ENCODE results near the gene ZDHHC14. TPM values are rescaled to one million over a fixed set of nuclear protein-coding genes. Genes with fewer than 3 reads are reported as not detected.

The ZDHHC14 gene
- total and polyA plus RNA-seq, 2 of the 8 experiments (the other 6 are each of a cell fraction or from before 2014, with no cell fraction given): 2.9 to 5.3 TPM

DNA sequence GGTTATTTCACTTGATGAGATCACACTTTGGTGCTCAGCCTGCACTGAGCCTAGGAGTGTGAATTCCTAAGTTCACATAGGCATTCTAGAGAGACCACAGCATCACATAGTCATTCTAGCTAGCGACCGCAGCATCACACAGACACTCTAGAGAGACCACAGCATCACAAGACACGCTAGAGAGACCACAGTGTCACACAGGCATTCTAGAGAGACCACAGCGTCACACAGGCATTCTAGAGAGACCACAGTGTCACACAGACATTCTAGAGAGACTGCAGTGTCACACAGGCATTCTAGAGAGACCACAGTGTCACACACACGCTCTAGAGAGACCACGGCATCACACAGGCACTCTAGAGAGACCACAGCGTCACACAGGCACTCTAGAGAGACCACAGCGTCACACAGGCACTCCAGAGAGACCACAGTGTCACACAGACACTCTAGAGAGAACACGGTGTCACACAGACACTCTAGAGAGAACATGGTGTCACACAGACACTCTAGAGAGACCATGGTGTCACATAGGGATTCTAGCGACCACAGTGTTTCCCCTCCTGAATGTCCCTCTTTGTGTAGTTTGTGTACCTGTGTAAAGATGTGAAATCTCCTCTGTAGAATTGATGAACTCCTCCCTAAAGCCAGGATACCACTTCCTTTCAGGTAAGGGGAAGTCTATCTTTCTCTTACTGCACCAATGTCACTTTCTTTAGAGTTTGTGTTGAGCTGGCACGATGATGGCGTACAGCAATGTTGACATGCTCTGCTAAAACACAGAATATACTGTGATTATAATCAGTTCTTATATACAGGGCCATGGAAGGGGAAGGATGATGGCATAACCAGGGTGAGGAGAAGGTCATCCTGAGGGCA is 169.4 kb downstream of the ZDHHC14 start (continued):
- no peak for TF ChIP-seq GTF2F1 (IDR thresholded peaks at IDR 0.05; ENCODE audit: borderline replicate concordance, low read depth, low read length)
- no peak for TF ChIP-seq KDM1A (IDR thresholded peaks at IDR 0.05; ENCODE audit: borderline replicate concordance, low read length)
- no peak for TF ChIP-seq SAP30 (IDR thresholded peaks at IDR 0.05; ENCODE audit: insufficient read depth, insufficient replicate concordance, low read length)
- no peak for TF ChIP-seq MAFK (IDR thresholded peaks at IDR 0.05; ENCODE audit: low read depth, low read length)
- TF ChIP-seq EZH2 (IDR thresholded peaks at IDR 0.05; ENCODE audit: low read depth, low read length, severe bottlenecking): no peak
- no peak for TF ChIP-seq EGR1 (IDR thresholded peaks at IDR 0.05; ENCODE audit: borderline replicate concordance, low read depth, low read length)
- TF ChIP-seq, protein P1, sequence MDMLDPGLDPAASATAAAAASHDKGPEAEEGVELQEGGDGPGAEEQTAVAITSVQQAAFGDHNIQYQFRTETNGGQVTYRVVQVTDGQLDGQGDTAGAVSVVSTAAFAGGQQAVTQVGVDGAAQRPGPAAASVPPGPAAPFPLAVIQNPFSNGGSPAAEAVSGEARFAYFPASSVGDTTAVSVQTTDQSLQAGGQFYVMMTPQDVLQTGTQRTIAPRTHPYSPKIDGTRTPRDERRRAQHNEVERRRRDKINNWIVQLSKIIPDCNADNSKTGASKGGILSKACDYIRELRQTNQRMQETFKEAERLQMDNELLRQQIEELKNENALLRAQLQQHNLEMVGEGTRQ (IDR thresholded peaks at IDR 0.05; ENCODE audit: low read length): no peak
- TF ChIP-seq JUN (IDR thresholded peaks at IDR 0.05; ENCODE audit: low read depth, low read length): no peak
- TF ChIP-seq SP1 (IDR thresholded peaks at IDR 0.05; ENCODE audit: low read depth, low read length): no peak
- no peak for TF ChIP-seq SIN3A (conservative IDR thresholded peaks at IDR 0.05 in 1 of 2, IDR thresholded peaks at IDR 0.05 in 1 of 2; ENCODE audit: low read depth in 1 of 2, low read length in 2 of 2)
